Vagina (tissue), 2 donors: ENCODE measurements around the gene MAP3K13. TPM values are rescaled to one million over a fixed set of nuclear protein-coding genes. Genes with fewer than 3 reads are reported as not detected.
"Not testable (repeated sequence)": the region's sequence is repeated elsewhere in the genome, so short reads cannot be mapped to it uniquely, and the experiment has no call there.

Experiments used
- DNase-seq, 2 donors: peaks; one replicate each; pipeline ENCODE4 v3.0.0-alpha.2; 2017; ENCODE audit errors: extremely low spot score in 2 of 2
- H3K27ac ChIP-seq: fragments of 200-600 bp; sonication (generic); one replicate; pipeline ENCODE4 v1.5.1; 2019
- H3K27me3 ChIP-seq: fragments of 200-600 bp; sonication (generic); one replicate; pipeline ENCODE4 v1.5.1; 2019
- H3K36me3 ChIP-seq, 2 donors: fragments of 200-600 bp; sonication (generic); one replicate each; pipeline ENCODE4 v1.5.1; 2017 to 2019
- H3K4me1 ChIP-seq: fragments of 200-600 bp; sonication (generic); one replicate; pipeline ENCODE4 v1.5.1; 2019
- H3K4me3 ChIP-seq, 2 donors: fragments of 200-600 bp; sonication (generic); 1 replicate in 1 of 2; 2 replicates in 1 of 2; pipeline ENCODE4 v1.5.1; 2016 to 2019
- H3K9me3 ChIP-seq: fragments of 200-600 bp; sonication (generic); one replicate; pipeline ENCODE4 v1.5.1; 2019
- POLR2A ChIP-seq, 2 donors: fragments of 450-650 bp; IDR thresholded peaks; one replicate each; pipeline ENCODE4 v1.6.1; 2017; ENCODE audit warnings: antibody characterized with exemption in 2 of 2, mild to moderate bottlenecking in 2 of 2, moderate library complexity in 2 of 2
- POLR2AphosphoS5 ChIP-seq, 2 donors: sonication (generic); formaldehyde crosslinking; IDR thresholded peaks; one replicate each; pipeline ENCODE4 v1.9.0; 2017; ENCODE audit warnings: antibody characterized with exemption in 2 of 2, mild to moderate bottlenecking in 2 of 2, low read depth in 1 of 2; ENCODE audit not compliant: insufficient read depth in 1 of 2
- intact Hi-C: fragments of 100-400 bp; cut with DNase I; formaldehyde crosslinking; loops from one replicate; pipeline ENCODE4 v1.15.1; 2023
- total RNA-seq: library from RNA; depleted of rRNA; stranded (reverse); fragments of >200 nt; gene quantifications from one replicate; pipeline ENCODE4 v1.2.3, GENCODE V29; 2016
- TF ChIP-seq, protein P1 (sequence below), 3 experiments: fragments of 450-650 bp in 2 of 3; fragments of 200-600 bp in 1 of 3; sonication (generic) in 1 of 3; IDR thresholded peaks; one replicate each; pipeline ENCODE4 v1.5.1; 2017 to 2019; ENCODE audit warnings: antibody characterized with exemption in 3 of 3, mild to moderate bottlenecking in 2 of 3, moderate library complexity in 2 of 3

Gene MAP3K13
- total RNA-seq, 1 donor from 2014 or later: 8.3 TPM

- Histone ChIP-seq H3K4me3 (no peak overlapping the region), H3K27ac (no peak overlapping the region), H3K36me3 (peaks cover 0 to 13% of the 10 kb centered on the region in 2 donors), H3K4me1 (no peaks in the 10 kb centered on the region), H3K27me3 (no peaks in the 10 kb centered on the region), H3K9me3 (no peaks in the 10 kb centered on the region)
- intact Hi-C loops: no loop called here
- TF ChIP-seq POLR2A (IDR thresholded peaks at IDR 0.05): no peak
- TF ChIP-seq, protein P1, sequence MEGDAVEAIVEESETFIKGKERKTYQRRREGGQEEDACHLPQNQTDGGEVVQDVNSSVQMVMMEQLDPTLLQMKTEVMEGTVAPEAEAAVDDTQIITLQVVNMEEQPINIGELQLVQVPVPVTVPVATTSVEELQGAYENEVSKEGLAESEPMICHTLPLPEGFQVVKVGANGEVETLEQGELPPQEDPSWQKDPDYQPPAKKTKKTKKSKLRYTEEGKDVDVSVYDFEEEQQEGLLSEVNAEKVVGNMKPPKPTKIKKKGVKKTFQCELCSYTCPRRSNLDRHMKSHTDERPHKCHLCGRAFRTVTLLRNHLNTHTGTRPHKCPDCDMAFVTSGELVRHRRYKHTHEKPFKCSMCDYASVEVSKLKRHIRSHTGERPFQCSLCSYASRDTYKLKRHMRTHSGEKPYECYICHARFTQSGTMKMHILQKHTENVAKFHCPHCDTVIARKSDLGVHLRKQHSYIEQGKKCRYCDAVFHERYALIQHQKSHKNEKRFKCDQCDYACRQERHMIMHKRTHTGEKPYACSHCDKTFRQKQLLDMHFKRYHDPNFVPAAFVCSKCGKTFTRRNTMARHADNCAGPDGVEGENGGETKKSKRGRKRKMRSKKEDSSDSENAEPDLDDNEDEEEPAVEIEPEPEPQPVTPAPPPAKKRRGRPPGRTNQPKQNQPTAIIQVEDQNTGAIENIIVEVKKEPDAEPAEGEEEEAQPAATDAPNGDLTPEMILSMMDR (IDR thresholded peaks at IDR 0.05): no peak
- no peak for TF ChIP-seq POLR2AphosphoS5 (IDR thresholded peaks at IDR 0.05; ENCODE audit: insufficient read depth in 1 of 2, low read depth in 1 of 2)
- no peak for DNase-seq
These were observed 110.4 kb downstream of the MAP3K13 start for GRCh38 chr3:185473290-185473815.

DNA sequence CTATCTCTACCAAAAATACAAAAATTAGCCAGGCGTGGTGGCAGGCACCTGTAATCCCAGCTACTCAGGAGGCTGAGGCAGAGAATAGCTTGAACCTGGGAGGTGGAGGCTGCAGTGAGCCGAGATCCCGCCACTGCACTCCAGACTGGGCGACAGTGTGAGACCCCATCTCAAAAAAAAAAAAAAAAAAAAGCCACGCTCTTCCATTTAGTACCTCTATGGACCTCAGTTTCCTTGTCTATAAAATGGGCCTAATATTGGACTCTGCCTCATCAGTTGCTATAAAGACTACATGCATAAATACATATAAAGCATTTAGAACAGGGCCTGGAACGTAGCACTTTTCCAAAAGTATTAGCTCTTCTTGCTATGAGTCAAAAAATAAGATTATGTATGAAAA lies 112.0 kb downstream of the MAP3K13 start:
- H3K4me3 ChIP-seq, DNase-seq, H3K9me3 ChIP-seq, H3K4me1 ChIP-seq, H3K27ac ChIP-seq, H3K27me3 ChIP-seq, intact Hi-C loops: not testable (repeated sequence)
- peaks cover 0 to 16% of the 10 kb centered on the region in 2 donors for H3K36me3 ChIP-seq

DNA sequence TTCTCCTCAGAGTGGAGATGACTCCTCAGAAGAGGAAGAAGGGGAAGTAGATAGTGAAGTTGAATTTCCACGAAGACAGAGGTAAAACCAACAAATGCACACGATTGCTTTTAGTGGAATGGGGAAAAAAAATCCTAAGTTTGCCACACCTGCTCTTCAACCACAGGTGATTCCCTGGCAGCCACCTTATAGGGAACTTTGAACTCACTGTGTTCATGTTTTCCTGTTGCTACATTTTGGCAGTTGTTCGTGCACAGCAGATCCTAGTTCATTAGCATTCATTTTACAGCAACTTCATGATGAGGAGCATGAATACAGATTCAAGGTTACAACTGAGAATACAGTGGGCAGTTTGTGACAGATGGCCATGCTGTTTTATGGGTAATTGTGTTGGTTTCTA lies 114.4 kb downstream of the MAP3K13 start:
- H3K4me1 ChIP-seq: no peaks in the 10 kb centered on the region
- H3K27me3 ChIP-seq: no peaks in the 10 kb centered on the region
- no peak for DNase-seq
- TF ChIP-seq, protein P1 (IDR thresholded peaks at IDR 0.05): no peak
- TF ChIP-seq POLR2AphosphoS5 (IDR thresholded peaks at IDR 0.05; ENCODE audit: insufficient read depth in 1 of 2, low read depth in 1 of 2): no peak
- no peak for TF ChIP-seq POLR2A (IDR thresholded peaks at IDR 0.05)
- no peak overlapping the region for H3K27ac ChIP-seq
- peaks cover 0 to 33% of the 10 kb centered on the region in 2 donors for H3K36me3 ChIP-seq
- intact Hi-C loops: no loop called here
- no peak overlapping the region for H3K4me3 ChIP-seq
- no peaks in the 10 kb centered on the region for H3K9me3 ChIP-seq

DNA sequence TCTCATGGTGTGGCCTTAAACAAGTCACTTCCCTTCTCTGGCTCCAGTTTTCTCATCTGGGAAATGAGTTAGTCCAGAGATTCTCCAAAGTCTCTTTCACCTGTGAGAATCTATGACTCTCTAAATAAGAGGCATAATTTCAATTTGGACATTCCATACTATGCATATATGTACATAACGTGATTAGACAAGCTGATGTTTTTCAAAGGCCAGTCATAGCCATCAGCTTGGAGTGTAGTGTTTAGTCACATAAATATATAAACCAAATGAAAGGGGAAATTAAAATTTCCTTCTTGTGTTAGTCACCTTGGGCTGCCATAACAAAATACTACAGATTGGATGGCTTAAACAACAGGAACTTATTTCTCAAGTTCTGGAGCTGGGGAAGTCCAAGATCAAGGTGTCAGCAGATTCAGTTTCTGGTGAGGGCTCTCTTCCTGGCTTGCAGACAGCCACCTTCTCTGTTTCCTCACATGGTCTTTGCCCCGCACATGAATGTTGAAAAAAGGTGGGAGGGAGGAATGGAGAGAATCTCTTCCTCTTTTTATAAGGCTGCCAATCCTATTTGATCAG lies 116.5 kb downstream of the MAP3K13 start:
- Histone ChIP-seq H3K4me1 (no peaks in the 10 kb centered on the region), H3K4me3 (no peak overlapping the region), H3K36me3 (peaks cover 0 to 24% of the 10 kb centered on the region in 2 donors), H3K27me3 (no peaks in the 10 kb centered on the region), H3K9me3 (no peaks in the 10 kb centered on the region), H3K27ac (no peak overlapping the region)
- intact Hi-C loops: no loop called here
- TF ChIP-seq POLR2A (IDR thresholded peaks at IDR 0.05) (no peak), POLR2AphosphoS5 (IDR thresholded peaks at IDR 0.05; ENCODE audit: insufficient read depth in 1 of 2, low read depth in 1 of 2) (no peak)
- TF ChIP-seq, protein P1 (IDR thresholded peaks at IDR 0.05): no peak
- DNase-seq: no peak

DNA sequence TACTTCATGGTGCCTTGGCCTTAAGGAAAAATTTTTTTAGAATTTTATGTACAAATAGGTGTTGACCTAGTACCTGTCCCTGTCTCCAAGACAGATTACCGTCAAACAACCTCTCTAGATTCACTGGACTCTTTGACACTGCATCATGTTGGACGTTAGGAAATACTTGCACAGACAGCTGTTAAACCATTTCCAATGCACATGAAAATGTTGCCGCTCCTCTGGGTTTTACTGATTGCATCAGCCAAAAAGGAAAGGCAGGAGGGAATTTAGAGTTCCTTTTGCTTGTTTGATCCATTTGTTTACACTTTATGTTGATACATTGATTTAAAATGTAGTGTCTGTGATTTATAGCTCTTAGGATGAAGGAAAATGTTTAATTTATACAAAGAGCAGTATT lies 121.4 kb downstream of the MAP3K13 start:
- no peaks in the 10 kb centered on the region for H3K4me1 ChIP-seq
- no peak for DNase-seq
- no peak overlapping the region for H3K27ac ChIP-seq
- TF ChIP-seq POLR2AphosphoS5 (IDR thresholded peaks at IDR 0.05; ENCODE audit: insufficient read depth in 1 of 2, low read depth in 1 of 2): no peak
- TF ChIP-seq, protein P1 (IDR thresholded peaks at IDR 0.05): no peak
- no peak for TF ChIP-seq POLR2A (IDR thresholded peaks at IDR 0.05)
- no peaks in the 10 kb centered on the region for H3K9me3 ChIP-seq
- no peaks in the 10 kb centered on the region for H3K27me3 ChIP-seq
- no peak overlapping the region for H3K4me3 ChIP-seq
- peaks cover 0 to 39% of the 10 kb centered on the region in 2 donors for H3K36me3 ChIP-seq
- intact Hi-C loops: no loop called here
